SHP77 treated with DMSO at 0.1 percent for 48 hours (cell line): ENCODE measurements around the gene CHRM2.

ENCODE experiments used
- DNase-seq: peaks from one replicate; lab custom pipeline; 2025; lab: John Stamatoyannopoulos, UW

Gene CHRM2

DNA sequence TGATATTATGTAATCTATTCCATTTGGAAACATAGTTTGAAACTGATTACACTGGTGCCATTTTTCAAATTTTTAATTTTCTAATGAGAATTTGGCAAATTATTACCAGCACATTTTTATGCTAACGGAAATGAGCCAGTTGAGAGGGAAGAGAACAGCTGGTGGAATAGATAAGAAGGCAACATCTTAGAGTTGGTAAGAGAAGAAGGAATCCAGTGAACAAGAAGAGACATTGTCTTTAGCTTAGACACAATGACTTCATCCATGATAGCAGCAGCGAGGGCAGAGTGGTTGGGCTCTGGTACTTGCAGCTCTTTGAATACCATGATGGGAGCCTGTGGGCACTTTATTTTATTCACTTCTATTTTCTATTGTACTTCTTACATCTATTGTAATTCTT is 89.6 kb downstream of the CHRM2 start:
- DNase-seq: no peak

DNA sequence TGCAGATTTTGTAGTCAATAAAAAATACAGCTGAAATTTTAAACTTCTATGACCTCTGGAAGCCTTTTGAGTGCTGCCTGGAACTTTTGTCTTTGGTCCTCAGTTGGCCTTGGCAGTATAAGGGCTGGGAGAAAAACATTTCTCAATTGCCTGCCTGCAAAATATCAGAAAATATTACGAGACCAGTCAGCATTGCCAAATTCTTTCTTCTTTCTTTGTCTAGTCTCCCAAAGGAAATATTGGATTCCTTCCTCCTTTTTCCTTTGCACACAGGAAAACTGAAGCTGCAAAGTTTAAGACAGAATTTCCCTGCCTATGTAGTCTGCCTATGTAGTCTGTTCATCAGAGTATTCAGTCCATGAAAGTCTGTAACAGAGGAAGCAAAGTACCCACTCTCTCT is 95.9 kb downstream of the CHRM2 start:
- DNase-seq: no peak

DNA sequence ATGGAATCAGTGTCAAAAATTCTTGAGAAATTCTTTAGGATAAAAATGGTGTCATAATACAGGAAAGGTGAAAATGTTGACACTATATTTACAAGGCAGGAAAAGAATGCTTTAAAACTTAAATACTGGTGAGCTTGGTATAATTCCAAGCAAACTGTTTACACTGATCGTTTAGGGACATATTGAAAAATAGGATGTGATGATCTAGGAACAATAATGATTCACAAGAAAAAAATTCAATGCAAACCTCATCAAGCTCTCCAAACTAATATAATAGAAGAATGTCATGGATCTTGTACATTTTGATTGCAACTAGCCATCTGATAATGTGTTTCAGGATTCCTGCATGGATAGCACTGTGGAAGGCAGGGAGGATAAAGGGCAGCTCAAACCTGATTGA is 98.4 kb downstream of the CHRM2 start:
- no peak for DNase-seq

DNA sequence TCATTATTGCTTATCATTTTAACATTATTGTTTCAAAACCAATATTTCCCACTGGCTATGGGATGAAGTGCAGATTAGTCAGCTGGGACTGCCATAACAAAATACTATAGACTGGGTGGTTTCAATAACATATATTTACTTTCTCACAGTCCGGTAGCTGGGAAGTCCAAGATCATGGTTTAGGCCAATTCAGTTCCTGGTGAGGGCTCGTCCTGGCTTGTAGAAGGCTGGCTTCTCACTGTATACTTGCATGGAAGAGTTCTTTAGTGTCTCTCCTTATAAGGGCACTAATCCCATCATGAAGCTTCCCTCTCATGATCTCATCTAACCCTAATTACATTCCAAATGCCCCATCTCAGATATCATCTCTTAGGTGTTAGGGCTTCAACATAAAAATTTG is 101.3 kb downstream of the CHRM2 start:
- no peak for DNase-seq

DNA sequence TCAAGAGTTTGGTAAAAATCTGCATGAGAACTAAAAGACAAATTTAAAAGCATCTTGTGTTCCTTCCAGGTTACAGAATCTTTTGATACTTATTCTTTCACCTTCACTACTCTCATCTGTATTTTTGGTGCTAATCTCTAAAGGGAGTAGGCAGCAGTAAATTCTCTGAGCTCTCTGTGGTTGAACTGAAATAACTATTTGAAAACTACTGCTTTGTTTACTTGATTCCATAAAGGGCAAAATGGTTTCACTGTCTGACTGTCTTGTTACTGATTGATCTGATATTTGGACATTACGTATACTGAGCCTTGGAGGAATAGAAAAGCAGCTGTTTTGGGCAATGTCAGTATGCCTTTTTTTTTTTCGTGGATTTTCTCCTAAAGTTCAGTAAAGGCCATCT is 103.3 kb downstream of the CHRM2 start:
- DNase-seq: no peak

DNA sequence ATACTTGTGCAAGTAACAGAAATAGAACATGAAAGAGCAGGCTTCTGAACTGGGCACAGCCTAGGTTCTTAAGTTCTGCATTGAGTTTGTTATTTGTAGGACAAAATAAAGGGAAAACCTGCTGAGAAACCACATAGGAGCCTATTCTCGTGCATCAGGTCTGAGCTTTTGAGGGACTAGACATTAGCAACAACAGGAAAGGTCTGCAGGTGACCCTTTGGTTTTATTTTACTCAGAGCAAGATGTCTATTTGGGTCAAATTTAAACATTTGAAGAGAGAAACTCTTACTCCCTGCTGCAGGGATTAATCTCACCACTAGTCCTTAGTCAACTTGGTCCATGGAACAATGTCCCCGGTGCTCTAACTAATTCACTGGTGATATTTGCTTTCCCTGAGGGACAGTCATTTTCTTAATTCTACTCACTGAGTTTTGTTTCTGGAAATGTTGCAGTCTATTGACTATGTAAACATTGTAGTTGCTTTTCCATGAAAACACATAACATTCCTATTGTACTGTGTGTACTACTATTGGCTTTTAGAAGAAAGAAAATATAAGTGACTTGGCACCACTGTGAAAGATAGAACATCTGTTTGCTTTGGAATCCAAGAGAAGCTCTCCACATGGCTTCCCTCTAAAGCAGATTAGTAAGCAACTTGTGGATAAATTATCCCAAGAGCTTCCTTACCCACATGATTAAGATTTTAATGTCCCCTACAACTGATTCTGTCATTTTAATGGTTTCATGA is 108.2 kb downstream of the CHRM2 start:
- no peak for DNase-seq

DNA sequence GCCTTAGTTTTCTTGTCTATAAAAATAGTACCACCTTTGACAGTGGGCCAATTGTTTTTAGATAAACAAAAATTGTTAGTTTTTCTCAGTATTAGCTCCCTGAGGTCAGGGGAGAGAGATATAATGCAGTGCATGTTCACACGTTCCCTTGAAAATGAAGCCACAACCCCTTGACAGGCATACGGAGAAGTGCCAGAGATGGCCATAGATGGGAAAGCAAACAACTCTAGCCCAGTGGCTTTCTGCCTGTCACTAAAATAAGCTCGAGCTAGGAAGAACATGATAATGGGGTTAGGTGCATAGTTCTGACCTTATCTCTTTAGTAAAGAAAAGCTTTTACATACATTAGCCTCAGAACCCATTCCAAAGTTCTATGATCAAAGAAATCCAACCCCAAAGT is 124.9 kb downstream of the CHRM2 start:
- no peak for DNase-seq

DNA sequence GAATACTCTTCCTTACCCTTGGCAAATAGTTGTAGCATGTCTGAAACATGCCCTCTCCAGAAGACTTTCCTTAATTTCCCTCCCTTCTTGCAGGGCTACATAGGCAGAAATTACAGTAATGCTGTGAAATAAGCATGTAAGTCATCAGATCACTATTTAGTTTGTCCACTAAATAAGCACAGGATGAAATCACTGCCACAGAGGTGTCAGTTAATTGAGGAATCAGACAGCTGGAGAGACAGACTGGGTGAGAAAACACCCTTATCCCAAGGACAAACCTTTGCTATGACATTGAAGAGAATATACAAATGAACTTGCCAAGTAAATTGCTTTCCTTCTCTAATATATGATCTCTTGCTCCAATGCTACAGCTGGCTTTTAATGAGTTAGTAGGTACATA is 129.3 kb downstream of the CHRM2 start:
- no peak for DNase-seq

DNA sequence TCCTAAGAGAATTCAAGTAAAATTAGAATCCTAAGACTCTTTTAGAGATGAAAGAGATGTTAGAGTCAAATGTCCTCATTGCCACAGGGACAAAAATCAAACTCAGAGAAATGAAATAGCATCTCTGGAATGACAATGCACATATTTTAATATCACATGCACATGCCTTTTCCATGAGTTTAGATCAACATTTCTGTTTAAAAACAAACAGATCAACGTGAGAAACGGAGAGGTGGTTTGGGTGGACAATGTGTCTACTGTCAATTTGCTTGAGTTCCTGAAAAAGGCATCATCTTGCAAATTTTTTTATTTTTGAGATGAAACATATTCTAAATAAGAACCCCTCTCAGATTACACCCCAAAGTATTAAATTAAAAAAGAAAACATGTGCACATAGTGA is 130.0 kb downstream of the CHRM2 start:
- DNase-seq: no peak

DNA sequence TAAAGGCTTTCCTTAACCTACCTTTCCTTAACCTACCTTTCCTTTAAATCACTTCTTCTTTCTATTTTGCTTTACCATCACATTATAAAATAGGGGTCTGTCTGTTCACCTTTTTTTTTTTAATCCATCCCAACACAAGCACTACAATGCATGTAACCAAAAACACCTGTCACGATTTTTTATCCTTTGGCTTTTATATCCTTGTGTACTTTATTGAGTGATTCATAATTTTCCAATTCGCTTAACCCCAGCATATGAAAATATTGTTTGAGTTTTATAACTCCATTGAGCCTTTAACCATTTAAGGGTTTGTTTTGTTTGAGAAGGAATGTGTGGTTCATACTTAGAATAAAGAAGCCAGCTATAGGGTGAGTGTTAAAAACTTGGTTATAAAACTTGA is 132.2 kb downstream of the CHRM2 start:
- DNase-seq: no peak

DNA sequence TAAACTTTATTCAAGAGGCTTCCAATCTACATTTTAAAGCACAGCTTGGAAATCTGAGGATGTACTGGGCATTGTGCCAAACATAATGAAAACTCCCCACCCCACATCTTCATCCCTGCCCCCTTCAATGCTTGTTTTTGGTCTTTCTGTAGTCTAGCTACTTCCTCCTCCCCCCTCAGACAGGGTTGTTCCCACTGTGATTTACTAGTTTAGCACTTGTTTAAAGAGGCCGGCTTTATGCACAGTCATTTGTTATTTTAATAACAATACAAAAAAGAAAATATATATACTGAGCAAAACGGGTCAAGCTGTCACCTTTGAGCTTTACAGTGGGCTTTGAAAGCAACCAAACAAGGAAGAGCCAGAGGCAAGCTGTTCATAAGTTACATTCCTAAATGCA is 132.6 kb downstream of the CHRM2 start:
- DNase-seq: peak; percentile 15

DNA sequence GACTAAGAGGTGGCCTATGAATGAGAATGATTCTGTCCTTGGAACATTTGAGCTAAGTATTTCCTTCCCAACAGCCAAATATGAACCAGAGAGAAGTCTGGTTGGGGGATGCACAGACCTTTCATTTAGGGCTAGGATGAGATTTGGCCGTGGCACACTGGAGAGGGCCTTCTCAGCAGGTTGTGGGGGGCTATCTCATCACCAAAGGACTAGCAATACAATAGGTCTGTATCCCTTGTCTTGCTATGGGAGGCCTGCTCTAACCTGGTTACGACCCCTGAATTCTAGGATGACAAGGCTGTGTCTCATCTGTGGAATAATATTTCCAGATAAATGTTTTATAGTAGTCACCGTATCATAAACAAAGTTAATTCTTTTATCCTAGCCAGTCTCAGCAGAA is 133.0 kb downstream of the CHRM2 start:
- no peak for DNase-seq

DNA sequence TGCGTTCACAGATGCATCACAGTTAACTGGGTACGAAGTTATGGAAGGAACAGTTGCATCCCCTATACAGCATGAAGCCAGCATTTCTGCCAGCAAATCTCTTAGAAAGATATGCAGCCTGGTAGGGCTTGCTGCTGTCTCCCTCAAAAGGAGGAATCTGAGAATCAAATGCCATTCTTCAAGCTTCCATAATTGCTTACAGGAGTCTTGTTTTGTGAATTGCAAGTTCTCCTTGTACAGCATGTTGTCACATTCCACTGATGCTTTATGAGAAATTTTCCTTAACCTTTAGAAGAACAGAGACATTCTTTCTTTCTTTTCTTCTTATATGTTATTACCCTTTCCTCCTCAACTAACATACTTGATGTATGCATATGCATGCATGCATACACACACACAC is 134.6 kb downstream of the CHRM2 start:
- DNase-seq: no peak

DNA sequence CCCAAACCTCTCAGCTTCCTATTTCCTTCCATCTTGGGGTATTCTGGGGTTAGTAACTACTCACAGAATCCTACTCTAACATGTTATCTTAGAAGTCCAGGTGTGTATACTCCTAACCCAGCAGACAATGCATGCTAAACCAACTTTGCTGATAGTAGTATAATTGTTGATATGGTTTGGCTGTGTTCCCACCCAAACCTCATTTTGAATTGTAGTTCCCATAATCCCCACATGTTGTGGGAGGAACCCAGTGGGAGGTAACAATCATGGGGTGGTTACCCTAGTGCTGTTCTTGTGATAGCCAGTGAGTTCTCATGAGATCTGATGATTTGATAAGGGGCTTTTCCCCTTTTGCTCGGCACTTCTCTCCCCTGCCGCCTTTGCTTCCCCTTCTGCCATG is 135.1 kb downstream of the CHRM2 start:
- DNase-seq: no peak

DNA sequence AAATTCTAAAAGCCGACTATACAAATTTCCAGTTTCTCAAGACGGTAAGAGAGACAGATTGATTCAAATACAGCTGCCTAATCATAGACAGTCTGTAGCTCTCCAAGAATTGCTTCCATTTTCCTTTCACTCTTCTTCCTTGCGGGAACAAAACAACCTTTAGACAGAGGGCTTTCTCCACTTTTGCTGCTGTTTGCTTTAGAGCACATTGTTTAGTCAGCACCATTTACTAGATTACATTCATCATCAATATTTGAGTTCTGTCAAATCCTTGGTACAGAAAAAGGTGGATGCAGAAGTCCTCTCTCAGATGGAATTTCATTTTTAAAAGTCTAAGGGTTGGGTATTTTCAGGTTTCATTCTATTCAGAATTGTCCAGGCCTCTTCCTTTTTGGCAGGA is 137.4 kb downstream of the CHRM2 start:
- no peak for DNase-seq

DNA sequence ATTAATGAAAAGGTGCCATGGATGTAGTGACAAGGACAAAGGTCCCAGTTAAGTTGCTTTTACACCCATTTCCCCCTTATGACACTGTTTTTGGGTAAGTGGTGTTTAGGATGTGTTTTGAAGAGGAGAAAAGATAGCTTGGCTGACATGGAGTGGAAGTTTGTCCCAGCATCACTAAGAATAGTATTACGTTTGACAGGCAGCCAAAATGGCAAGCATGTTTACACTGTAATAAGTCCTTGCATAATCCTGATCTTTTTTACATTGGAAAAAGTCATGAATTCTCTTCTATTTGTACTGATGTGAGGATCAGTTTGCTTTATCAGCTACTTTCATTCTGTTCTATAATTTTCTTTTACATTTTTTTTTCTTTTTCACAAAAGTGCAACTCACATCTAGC is 137.8 kb downstream of the CHRM2 start:
- no peak for DNase-seq

DNA sequence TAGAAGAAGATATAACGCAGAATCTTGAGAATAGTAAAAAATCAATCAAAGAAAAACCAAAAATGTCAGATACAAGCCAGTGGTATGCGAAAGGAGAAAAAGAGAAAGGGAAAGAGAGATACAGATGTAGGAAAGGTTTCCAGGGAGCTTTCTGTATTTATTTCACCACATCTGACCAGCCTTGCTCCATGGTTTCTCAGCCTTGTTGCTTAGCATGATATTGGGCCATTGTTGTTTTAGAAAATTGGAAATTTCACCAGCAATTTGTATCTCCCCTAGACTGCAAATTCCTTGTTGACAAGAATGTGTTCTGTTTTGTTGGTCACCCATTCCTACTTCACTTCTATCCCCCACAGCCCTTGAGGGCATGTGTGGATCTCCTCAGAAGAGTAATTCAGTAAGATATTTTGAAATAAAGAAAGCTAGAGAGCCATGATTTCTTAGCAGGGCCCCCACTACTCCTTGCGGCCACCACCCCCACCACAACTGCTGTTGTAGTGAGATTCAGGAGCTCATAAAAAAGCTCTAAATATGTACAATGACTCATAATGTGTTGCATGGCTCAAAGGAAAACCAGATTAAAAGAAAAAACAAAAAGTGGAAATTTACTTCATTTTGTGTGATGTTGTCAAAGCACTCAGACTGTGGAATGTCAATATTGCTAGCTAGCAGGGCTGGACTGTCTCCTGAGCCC is 138.7 kb downstream of the CHRM2 start:
- no peak for DNase-seq

DNA sequence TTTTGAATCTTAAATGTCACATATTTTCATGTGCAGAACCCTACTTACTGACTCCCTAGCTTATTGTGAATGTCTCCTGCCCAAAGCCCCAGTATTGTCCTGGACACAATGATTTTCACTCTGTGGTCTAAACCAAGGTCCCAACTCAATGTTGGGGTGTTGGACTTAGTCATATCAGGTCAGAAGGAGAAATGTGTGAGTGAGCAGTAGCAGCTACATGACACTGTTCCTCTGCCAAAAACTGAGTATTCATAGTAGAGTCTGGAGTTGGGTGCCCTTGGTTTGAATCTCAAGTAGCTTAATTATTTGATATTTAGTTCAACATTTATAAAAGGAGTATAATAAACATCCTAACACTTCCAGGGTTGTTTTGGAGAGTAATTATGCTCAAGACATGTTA is 141.0 kb downstream of the CHRM2 start:
- no peak for DNase-seq

DNA sequence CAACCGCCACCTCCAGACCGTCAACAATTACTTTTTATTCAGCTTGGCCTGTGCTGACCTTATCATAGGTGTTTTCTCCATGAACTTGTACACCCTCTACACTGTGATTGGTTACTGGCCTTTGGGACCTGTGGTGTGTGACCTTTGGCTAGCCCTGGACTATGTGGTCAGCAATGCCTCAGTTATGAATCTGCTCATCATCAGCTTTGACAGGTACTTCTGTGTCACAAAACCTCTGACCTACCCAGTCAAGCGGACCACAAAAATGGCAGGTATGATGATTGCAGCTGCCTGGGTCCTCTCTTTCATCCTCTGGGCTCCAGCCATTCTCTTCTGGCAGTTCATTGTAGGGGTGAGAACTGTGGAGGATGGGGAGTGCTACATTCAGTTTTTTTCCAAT is 146.6 kb downstream of the CHRM2 start:
- no peak for DNase-seq

DNA sequence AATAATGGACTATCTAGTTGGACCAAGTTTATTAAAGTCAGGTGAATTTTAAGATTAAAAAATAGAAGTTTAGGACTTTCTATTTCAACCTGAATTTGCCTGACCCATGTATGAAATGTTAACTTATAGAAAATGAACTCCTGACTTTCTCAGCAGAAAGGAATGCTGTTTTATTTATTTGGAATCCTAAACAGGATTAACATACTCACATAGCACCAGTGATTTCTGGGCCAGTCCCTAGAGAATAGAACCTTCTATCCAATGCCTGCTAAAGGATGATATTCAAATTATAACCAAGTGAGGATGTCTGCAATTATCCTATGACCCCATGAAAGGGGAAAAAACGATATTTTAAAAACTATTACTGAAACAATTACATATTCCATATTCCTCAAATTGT is 148.8 kb downstream of the CHRM2 start:
- no peak for DNase-seq

DNA sequence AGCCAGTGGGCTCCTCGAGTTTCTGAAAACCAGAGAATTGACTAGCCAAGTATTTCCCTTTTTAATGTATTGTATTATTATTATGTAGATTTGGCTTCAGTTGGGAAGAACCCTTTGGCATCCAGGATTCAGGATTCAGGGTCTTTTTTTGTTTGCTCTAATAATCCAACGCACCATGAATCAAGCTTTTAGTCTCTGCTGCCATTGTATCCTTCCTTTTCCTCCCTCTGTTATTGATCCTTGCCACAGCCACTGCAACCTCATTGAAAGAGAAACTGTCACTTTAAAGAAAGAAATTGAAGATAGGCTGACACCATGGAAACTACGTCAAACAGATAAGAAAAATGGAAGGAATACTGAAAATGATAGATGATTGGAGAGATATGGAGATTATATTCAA is 150.0 kb downstream of the CHRM2 start:
- DNase-seq: no peak

DNA sequence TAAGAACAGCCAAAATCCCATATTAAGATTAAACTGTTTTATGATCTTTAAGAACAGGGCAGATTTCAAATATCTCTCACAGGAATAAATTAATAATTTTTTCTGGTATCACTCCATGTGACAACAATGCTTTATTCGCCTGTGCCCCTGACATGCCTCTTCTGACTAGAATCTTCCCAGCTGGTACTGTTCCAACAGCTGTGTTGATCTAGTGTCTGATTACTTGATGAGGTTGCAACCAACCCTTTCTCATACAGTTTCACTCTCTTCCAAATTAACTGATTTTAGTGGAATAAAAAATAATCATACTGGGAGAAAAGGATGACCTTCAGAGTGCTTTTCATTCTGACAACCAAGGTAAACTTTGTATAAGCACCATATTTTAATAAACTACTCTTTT is 151.9 kb downstream of the CHRM2 start:
- DNase-seq: peak; percentile 66

DNA sequence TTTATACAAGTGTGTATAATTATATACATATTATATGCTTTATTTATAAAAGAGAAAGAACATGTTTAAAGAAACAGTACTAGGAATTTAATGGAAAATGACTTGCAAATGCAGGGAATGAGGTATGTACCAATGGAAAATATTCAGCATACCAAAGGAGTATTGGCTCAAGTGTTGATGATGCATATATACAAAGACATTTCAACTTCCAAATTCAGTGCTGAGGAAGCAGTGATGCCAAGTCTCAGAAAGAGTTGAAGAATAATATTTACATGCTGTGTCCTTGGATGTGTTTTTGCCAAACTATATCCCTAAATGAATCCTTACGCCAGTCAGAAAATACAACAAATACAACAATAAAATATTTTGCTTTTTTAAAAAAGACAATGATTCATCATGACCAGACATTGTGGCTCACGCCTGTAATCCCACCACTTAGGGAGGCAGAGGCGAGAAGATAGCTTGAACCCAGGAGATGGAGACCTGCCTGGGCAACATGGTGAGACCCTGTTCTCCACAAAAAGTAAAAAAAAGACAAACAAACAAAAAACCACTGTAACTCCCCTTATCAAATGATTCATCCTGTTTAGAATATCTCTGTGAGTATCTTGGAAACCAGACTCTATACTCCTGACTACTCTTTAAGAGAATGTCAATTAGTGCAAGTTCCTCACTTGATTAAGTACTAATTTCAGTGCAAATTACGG is 157.2 kb downstream of the CHRM2 start:
- no peak for DNase-seq

DNA sequence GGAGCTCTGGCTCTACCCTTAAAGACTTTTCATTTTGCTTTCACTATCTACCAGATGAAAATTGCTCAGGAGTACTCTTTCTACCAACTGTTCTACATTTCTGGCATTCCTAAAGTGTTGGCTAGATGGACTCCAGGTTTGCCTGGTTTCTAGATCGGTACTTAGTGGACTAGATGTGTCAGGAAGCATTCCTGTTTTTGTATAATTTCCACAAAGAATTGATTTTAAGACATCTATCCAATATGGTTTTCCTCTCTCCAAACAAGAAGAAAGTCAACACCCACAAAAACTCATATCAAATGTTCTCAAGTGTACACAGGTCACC is 157.7 kb downstream of the CHRM2 start:
- DNase-seq: no peak
